ENCODE results near the gene MFSD6. TPM values are rescaled to one million over a fixed set of nuclear protein-coding genes. Genes with fewer than 3 reads are reported as not detected.

MFSD6 gene
- polyA plus RNA-seq, 1 of the 3 experiments (the other 2 are of a cell fraction): 15.1 TPM

- CTCF ChIA-PET: interaction anchor here (1.0 kb wide), 1 partner anchor 21 kb away, joined by 3 read pairs; no protein-coding TSS in a partner anchor
- TF ChIP-seq PBX3 (IDR thresholded peaks at IDR 0.05) (no peak), IRF3 (IDR thresholded peaks at IDR 0.05; ENCODE audit: low read depth, low read length) (no peak), RAD21 (IDR thresholded peaks at IDR 0.05; ENCODE audit: low read length) (no peak), YY1 (IDR thresholded peaks at IDR 0.05; ENCODE audit: low read depth) (no peak), POLR2AphosphoS5 (IDR thresholded peaks at IDR 0.05; ENCODE audit: low read depth, low read length) (no peak), NFIC (IDR thresholded peaks at IDR 0.05; ENCODE audit: borderline replicate concordance) (no peak)
- WGBS (ENCODE audit: low lambda C conversion rate): 95% methylated on average over 4 of the region's 4 CpGs
These were observed 81.3 kb downstream of the MFSD6 start for GRCh38 chr2:190489475-190489874.

GRCh38 chr2:190490502-190490901 is 82.3 kb downstream of the MFSD6 start:
- H3K9ac ChIP-seq: no peak overlapping the region
- WGBS (ENCODE audit: low lambda C conversion rate): 92% methylated on average over 3 of the region's 3 CpGs
- no peaks in the 10 kb centered on the region for H4K20me1 ChIP-seq (ENCODE audit: insufficient read depth)
- no peak overlapping the region for H2AFZ ChIP-seq (ENCODE audit: low read depth)
- ChIA-PET POLR2A (no interaction called here), CTCF (no interaction called here)
- H3K4me2 ChIP-seq: no peak overlapping the region
- H3K36me3 ChIP-seq (replicated peaks in 1 of 2; ENCODE audit: control insufficient read depth in 1 of 2, insufficient read depth in 2 of 2, low read length in 1 of 2): peaks cover 26 to 29% of the 10 kb centered on the region in 2 experiments
- H3K27ac ChIP-seq (ENCODE audit: low read depth in 2 of 2, low read length in 1 of 2): no peak overlapping the region
- H3K4me1 ChIP-seq (ENCODE audit: control insufficient read depth in 1 of 2, insufficient read depth in 2 of 2, low read depth in 1 of 2, low read length in 1 of 2): no peaks in the 10 kb centered on the region
- H3K4me3 ChIP-seq (ENCODE audit: low read depth in 2 of 2, low read length in 1 of 2): no peak overlapping the region
- H3K27me3 ChIP-seq (ENCODE audit: insufficient read depth): no peaks in the 10 kb centered on the region
- no peaks in the 10 kb centered on the region for H3K9me2 ChIP-seq
- H3K9me3 ChIP-seq: no peaks in the 10 kb centered on the region; the same call in 1 of the 2 replicates
- H3F3A ChIP-seq (replicated peaks; ENCODE audit: insufficient read depth): no peaks in the 10 kb centered on the region
- no peaks in the 10 kb centered on the region for H3K79me2 ChIP-seq (ENCODE audit: insufficient read depth)
- no peak for DNase-seq
- TF ChIP-seq TEAD4 (IDR thresholded peaks at IDR 0.05; ENCODE audit: borderline replicate concordance, insufficient read depth) (no peak), REST (IDR thresholded peaks at IDR 0.05; ENCODE audit: low read depth, low read length) (no peak), RFX5 (IDR thresholded peaks at IDR 0.05; ENCODE audit: low read length) (no peak), RXRA (IDR thresholded peaks at IDR 0.05; ENCODE audit: borderline replicate concordance, low read depth) (no peak), IRF3 (IDR thresholded peaks at IDR 0.05; ENCODE audit: low read depth, low read length) (no peak), MAX (IDR thresholded peaks at IDR 0.05; ENCODE audit: low read depth) (no peak), CTCF (IDR thresholded peaks at IDR 0.05) (no peak), FOXJ3 (CRISPR knock-in tag; IDR thresholded peaks at IDR 0.05) (no peak), SMC3 (IDR thresholded peaks at IDR 0.05; ENCODE audit: low read depth, low read length) (no peak), PBX3 (IDR thresholded peaks at IDR 0.05) (no peak), MXI1 (IDR thresholded peaks at IDR 0.05; ENCODE audit: low read depth, low read length) (no peak), NRF1 (IDR thresholded peaks at IDR 0.05; ENCODE audit: low read depth, low read length) (no peak), TAF1 (IDR thresholded peaks at IDR 0.05; ENCODE audit: borderline replicate concordance, low read depth, low read length) (no peak)

More at GRCh38 chr2:190489475-190489874, 81.3 kb downstream of the MFSD6 start:
- H2AFZ ChIP-seq (ENCODE audit: low read depth): no peak overlapping the region
- H3K4me1 ChIP-seq (ENCODE audit: control insufficient read depth in 1 of 2, insufficient read depth in 2 of 2, low read depth in 1 of 2, low read length in 1 of 2): no peaks in the 10 kb centered on the region
- no peak overlapping the region for H3K27ac ChIP-seq (ENCODE audit: low read depth in 2 of 2, low read length in 1 of 2)
- H3K27me3 ChIP-seq (ENCODE audit: insufficient read depth): no peaks in the 10 kb centered on the region
- H3K9ac ChIP-seq: no peak overlapping the region
- no peaks in the 10 kb centered on the region for H3K9me2 ChIP-seq
- H4K20me1 ChIP-seq (ENCODE audit: insufficient read depth): no peaks in the 10 kb centered on the region
- no peak for DNase-seq
- no peak overlapping the region for H3K4me3 ChIP-seq (ENCODE audit: low read depth in 2 of 2, low read length in 1 of 2)
- H3F3A ChIP-seq (replicated peaks; ENCODE audit: insufficient read depth): no peaks in the 10 kb centered on the region
- no peak overlapping the region for H3K4me2 ChIP-seq
- no peaks in the 10 kb centered on the region for H3K79me2 ChIP-seq (ENCODE audit: insufficient read depth)
- H3K36me3 ChIP-seq (replicated peaks in 1 of 2; ENCODE audit: control insufficient read depth in 1 of 2, insufficient read depth in 2 of 2, low read length in 1 of 2): peaks cover 26 to 29% of the 10 kb centered on the region in 2 experiments
- POLR2A ChIA-PET: no interaction called here
- H3K9me3 ChIP-seq: no peaks in the 10 kb centered on the region; the same call in 1 of the 2 replicates
